ENCODE results near the gene TMEM131L.
"Not testable (repeated sequence)": the region's sequence is repeated elsewhere in the genome, so short reads cannot be mapped to it uniquely, and the experiment has no call there.

TMEM131L gene

GRCh38 chr4:153506341-153507309 is 40.5 kb downstream of the TMEM131L start:
- H3K4me2 ChIP-seq (ENCODE audit: low read length): no peak overlapping the region
- no peak overlapping the region for H2AFZ ChIP-seq (ENCODE audit: low read depth, low read length)
- no peak overlapping the region for H3K4me3 ChIP-seq (ENCODE audit: low read length)
- H3K9me3 ChIP-seq (ENCODE audit: insufficient read depth, low read length): no peaks in the 10 kb centered on the region
- H3K79me2 ChIP-seq (ENCODE audit: low read length): peaks cover 99% of the 10 kb centered on the region
- H3K4me1 ChIP-seq (ENCODE audit: low read length): peaks cover 4% of the 10 kb centered on the region; the same call in 1 of the 2 replicates
- H4K20me1 ChIP-seq (ENCODE audit: insufficient read depth, low read length): peaks cover 95% of the 10 kb centered on the region
- H3K27ac ChIP-seq (ENCODE audit: low read length): no peak overlapping the region
- no peak for TF ChIP-seq CTCF (IDR thresholded peaks at IDR 0.05; ENCODE audit: low read depth, low read length)
- TF ChIP-seq EZH2phosphoT487 (IDR thresholded peaks at IDR 0.05; ENCODE audit: low read depth): no peak
- no peak overlapping the region for H3K9ac ChIP-seq (ENCODE audit: low read length)
- H3K36me3 ChIP-seq (replicated peaks; ENCODE audit: low read depth, low read length): peaks cover 71% of the 10 kb centered on the region
- no peaks in the 10 kb centered on the region for H3K27me3 ChIP-seq (ENCODE audit: low read depth, low read length)

- peaks cover 95% of the 10 kb centered on the region for H4K20me1 ChIP-seq (ENCODE audit: insufficient read depth, low read length)
- H3K4me3 ChIP-seq (ENCODE audit: low read length): no peak overlapping the region
- H2AFZ ChIP-seq (ENCODE audit: low read depth, low read length): no peak overlapping the region
- H3K9me3 ChIP-seq (ENCODE audit: insufficient read depth, low read length): no peaks in the 10 kb centered on the region
- H3K79me2 ChIP-seq (ENCODE audit: low read length): peaks cover 99% of the 10 kb centered on the region
- H3K27me3 ChIP-seq (ENCODE audit: low read depth, low read length): no peaks in the 10 kb centered on the region
- no peak overlapping the region for H3K27ac ChIP-seq (ENCODE audit: low read length)
- peaks cover 4% of the 10 kb centered on the region; the same call in 1 of the 2 replicates for H3K4me1 ChIP-seq (ENCODE audit: low read length)
- H3K4me2 ChIP-seq (ENCODE audit: low read length): no peak overlapping the region
- peaks cover 71% of the 10 kb centered on the region for H3K36me3 ChIP-seq (replicated peaks; ENCODE audit: low read depth, low read length)
- no peak overlapping the region for H3K9ac ChIP-seq (ENCODE audit: low read length)
- TF ChIP-seq EZH2phosphoT487 (IDR thresholded peaks at IDR 0.05; ENCODE audit: low read depth) (no peak), CTCF (IDR thresholded peaks at IDR 0.05; ENCODE audit: low read depth, low read length) (no peak)
These were observed 41.3 kb downstream of the TMEM131L start for GRCh38 chr4:153507310-153508073.

GRCh38 chr4:153509212-153509611 is 43.1 kb downstream of the TMEM131L start:
- not testable (repeated sequence) for H3K27me3 ChIP-seq (ENCODE audit: low read depth, low read length); H3K4me2 ChIP-seq (ENCODE audit: low read length); H3K27ac ChIP-seq (ENCODE audit: low read length); H3K9ac ChIP-seq (ENCODE audit: low read length); H3K9me3 ChIP-seq (ENCODE audit: insufficient read depth, low read length); H2AFZ ChIP-seq (ENCODE audit: low read depth, low read length); H3K4me1 ChIP-seq (ENCODE audit: low read length); H3K4me3 ChIP-seq (ENCODE audit: low read length)
- Histone ChIP-seq H3K79me2 (ENCODE audit: low read length) (peaks cover 100% of the 10 kb centered on the region), H3K36me3 (replicated peaks; ENCODE audit: low read depth, low read length) (peaks cover 67% of the 10 kb centered on the region), H4K20me1 (ENCODE audit: insufficient read depth, low read length) (peaks cover 99% of the 10 kb centered on the region)

- no peak overlapping the region for H3K9ac ChIP-seq (ENCODE audit: low read length)
These were observed 43.6 kb downstream of the TMEM131L start for GRCh38 chr4:153509724-153510123.

More at GRCh38 chr4:153509724-153510123, 43.6 kb downstream of the TMEM131L start:
- Histone ChIP-seq H3K9me3 (ENCODE audit: insufficient read depth, low read length) (no peaks in the 10 kb centered on the region), H3K27me3 (ENCODE audit: low read depth, low read length) (no peaks in the 10 kb centered on the region), H3K79me2 (ENCODE audit: low read length) (peaks cover 100% of the 10 kb centered on the region), H3K4me2 (ENCODE audit: low read length) (no peak overlapping the region), H3K27ac (ENCODE audit: low read length) (no peak overlapping the region), H2AFZ (ENCODE audit: low read depth, low read length) (no peak overlapping the region), H3K4me3 (ENCODE audit: low read length) (no peak overlapping the region), H3K36me3 (replicated peaks; ENCODE audit: low read depth, low read length) (peaks cover 63% of the 10 kb centered on the region), H4K20me1 (ENCODE audit: insufficient read depth, low read length) (peaks cover 98% of the 10 kb centered on the region), H3K4me1 (ENCODE audit: low read length) (no peaks in the 10 kb centered on the region)
- TF ChIP-seq EZH2phosphoT487 (IDR thresholded peaks at IDR 0.05; ENCODE audit: low read depth) (no peak), CTCF (IDR thresholded peaks at IDR 0.05; ENCODE audit: low read depth, low read length) (no peak)
